ENCODE data around the gene TDRKH.

- TF ChIP-seq CTCF (conservative IDR thresholded peaks at IDR 0.05; ENCODE audit: low read length) (no peak), EZH2phosphoT487 (IDR thresholded peaks at IDR 0.05; ENCODE audit: borderline replicate concordance) (no peak)
Observed at GRCh38 chr1:151816548-151817352, 26.4 kb upstream of the TDRKH start.

All from Loucy (cell line).